ENCODE results near the gene ANKS3.

ANKS3 gene

GRCh38 chr16:4704491-4704890 lies 29.6 kb downstream of the ANKS3 start:
- TF ChIP-seq CTCF (conservative IDR thresholded peaks at IDR 0.05) (no peak), ZFX (IDR thresholded peaks at IDR 0.05) (no peak)
- no peak overlapping the region for H3K27ac ChIP-seq

GRCh38 chr16:4703906-4704305 lies 30.2 kb downstream of the ANKS3 start:
- TF ChIP-seq CTCF (conservative IDR thresholded peaks at IDR 0.05), result no peak
- no peak for TF ChIP-seq ZFX (IDR thresholded peaks at IDR 0.05)
- no peak overlapping the region for H3K27ac ChIP-seq

GRCh38 chr16:4702466-4702808 lies 31.6 kb downstream of the ANKS3 start:
- no peak for TF ChIP-seq CTCF (conservative IDR thresholded peaks at IDR 0.05)
- TF ChIP-seq ZFX (IDR thresholded peaks at IDR 0.05), result no peak
- H3K27ac ChIP-seq, result no peak overlapping the region

GRCh38 chr16:4701791-4702465 lies 32.1 kb downstream of the ANKS3 start:
- no peak for TF ChIP-seq CTCF (conservative IDR thresholded peaks at IDR 0.05)
- TF ChIP-seq ZFX (IDR thresholded peaks at IDR 0.05), result no peak
- no peak overlapping the region for H3K27ac ChIP-seq

- H3K27ac ChIP-seq, result no peak overlapping the region
- no peak for TF ChIP-seq ZFX (IDR thresholded peaks at IDR 0.05)
- no peak for TF ChIP-seq CTCF (conservative IDR thresholded peaks at IDR 0.05)
These were observed 32.9 kb downstream of the ANKS3 start for GRCh38 chr16:4700997-4701743.

GRCh38 chr16:4700380-4700996 lies 33.6 kb downstream of the ANKS3 start:
- H3K27ac ChIP-seq, result no peak overlapping the region
- no peak for TF ChIP-seq CTCF (conservative IDR thresholded peaks at IDR 0.05)
- TF ChIP-seq ZFX (IDR thresholded peaks at IDR 0.05), result no peak

GRCh38 chr16:4699046-4699556 lies 35.0 kb downstream of the ANKS3 start:
- no peak overlapping the region for H3K27ac ChIP-seq
- no peak for TF ChIP-seq ZFX (IDR thresholded peaks at IDR 0.05)
- no peak for TF ChIP-seq CTCF (conservative IDR thresholded peaks at IDR 0.05)

All from C4-2B (cell line).